Spleen (tissue), 11 donors: ENCODE measurements around the gene SORCS3. TPM values are rescaled to one million over a fixed set of nuclear protein-coding genes. Genes with fewer than 3 reads are reported as not detected.

ENCODE experiments used
- DNase-seq: peaks from one replicate; pipeline ENCODE4 v3.0.0-alpha.2; 2020
- H3K27ac ChIP-seq, 8 donors: fragments of 200-600 bp; sonication (generic) in 7 of 8; 1 replicate in 4 of 8; 2 replicates in 4 of 8; pipeline versions ENCODE4 v1.5.0 to v1.8.0; 2016 to 2021; ENCODE audit warnings: inconsistent platforms in 4 of 8, mild to moderate bottlenecking in 4 of 8, moderate library complexity in 1 of 8
- H3K27me3 ChIP-seq, 7 donors: fragments of 200-600 bp; sonication (generic) in 6 of 7; replicated peaks in 1 of 7; 1 replicate in 4 of 7; 2 replicates in 3 of 7; pipeline versions ENCODE4 v1.5.0 to v1.8.0; 2016 to 2021; ENCODE audit warnings: inconsistent platforms in 3 of 7, mild to moderate bottlenecking in 1 of 7
- H3K36me3 ChIP-seq, 6 donors: fragments of 200-600 bp; sonication (generic) in 5 of 6; 1 replicate in 4 of 6; 2 replicates in 2 of 6; pipeline versions ENCODE4 v1.5.0 to v1.8.0; 2016 to 2021; ENCODE audit warnings: inconsistent platforms in 2 of 6
- H3K4me1 ChIP-seq, 6 donors: fragments of 200-600 bp; sonication (generic) in 5 of 6; 1 replicate in 3 of 6; 2 replicates in 3 of 6; pipeline versions ENCODE4 v1.5.0 to v1.8.0; 2016 to 2021; ENCODE audit warnings: inconsistent platforms in 3 of 6
- H3K4me3 ChIP-seq, 8 donors: fragments of 200-600 bp; sonication (generic) in 7 of 8; 1 replicate in 4 of 8; 2 replicates in 4 of 8; pipeline versions ENCODE4 v1.5.0 to v1.8.0; 2016 to 2021; ENCODE audit warnings: inconsistent platforms in 4 of 8, mild to moderate bottlenecking in 4 of 8, moderate library complexity in 2 of 8
- H3K9me3 ChIP-seq, 8 donors: fragments of 200-600 bp; sonication (generic) in 7 of 8; 1 replicate in 4 of 8; 2 replicates in 4 of 8; pipeline versions ENCODE4 v1.5.0 to v1.8.0; 2016 to 2021; ENCODE audit warnings: inconsistent platforms in 4 of 8
- POLR2A ChIP-seq, 3 donors: fragments of 450-650 bp; IDR thresholded peaks; one replicate each; pipeline ENCODE4 v1.5.1; 2017; ENCODE audit warnings: antibody characterized with exemption in 3 of 3, mild to moderate bottlenecking in 1 of 3
- POLR2AphosphoS5 ChIP-seq, 3 donors: sonication (generic); formaldehyde crosslinking; IDR thresholded peaks; one replicate each; pipeline ENCODE4 v1.5.1; 2017; ENCODE audit warnings: antibody characterized with exemption in 3 of 3
- WGBS, 5 donors: extraction: QIAGEN DNeasy Blood & Tissue Kit in 3 of 5; methylation state at CpG; one replicate each; pipeline versions ENCODE4 v1.1.5 to v1.1.7; 2013 to 2018; 5-methylcytosine and 5-hydroxymethylcytosine counted together
- intact Hi-C: fragments of 100-400 bp; cut with DNase I; formaldehyde crosslinking; loops from one replicate; pipeline ENCODE4 v1.15.0; 2023; ENCODE audit warnings: low total_unique reads
- polyA plus RNA-seq, 3 donors: library from polyadenylated mRNA; stranded (reverse); fragments of 200-250 nt; gene quantifications; one replicate each; pipeline ENCODE4 v1.2.1, GENCODE V29; 2013
- total RNA-seq, 7 donors: library from RNA; depleted of rRNA in 3 of 7; stranded (reverse); fragments of >200 nt in 3 of 7; fragmentation: NEBNext Ultra II Directional in 4 of 7; extraction: Animal tissue kit (Norgen Biotek cat#: 25700) in 4 of 7; gene quantifications; one replicate each; pipeline versions ENCODE4 v1.1.0 to v1.2.1, GENCODE V29; 2016 to 2021
- TF ChIP-seq, protein P1 (sequence below), 11 experiments: fragments of 200-600 bp in 7 of 11; fragments of 450-650 bp in 4 of 11; sonication (generic) in 4 of 11; IDR thresholded peaks in 8 of 11; conservative IDR thresholded peaks in 3 of 11; 1 replicate in 7 of 11; 2 replicates in 4 of 11; pipeline versions ENCODE4 v1.4.0 to v1.8.0; 2016 to 2021; ENCODE audit warnings: antibody characterized with exemption in 11 of 11, inconsistent platforms in 4 of 11, mild to moderate bottlenecking in 1 of 11
- donor health status: healthy with polysubstance abuse.
- donor health status: DM: no; HTN: no; CAD: no; lungs with moderate emphysema.
- donor health status: DM: no; HTN: no; CAD: no.
- donor health status: Bipolar disorder and iron deficiency.
- donor health status: healthy.
- donor health status: DM: no; HTN: no; CAD: no.
- donor health status: DM: yes; HTN: yes; CAD: no.

The SORCS3 gene
- total and polyA plus RNA-seq, 10 donors: 0.03 to 0.06 TPM; not detected in 8

GRCh38 chr10:104631946-104632345, 9.1 kb upstream of the SORCS3 start:
- H3K9me3 ChIP-seq: no peaks in the 10 kb centered on the region
- DNase-seq: no peak
- intact Hi-C loops: no loop called here
- no peaks in the 10 kb centered on the region for H3K4me1 ChIP-seq
- H3K4me3 ChIP-seq: no peak overlapping the region
- no peaks in the 10 kb centered on the region for H3K36me3 ChIP-seq
- 52 to 82% (median 59%) methylated on average over 3 of the region's 3 CpGs for WGBS, 5 donors
- H3K27me3 ChIP-seq: peaks cover 0 to 53% (median 8%) of the 10 kb centered on the region in 7 donors
- TF ChIP-seq POLR2AphosphoS5 (IDR thresholded peaks at IDR 0.05) (no peak), POLR2A (IDR thresholded peaks at IDR 0.05) (no peak)
- TF ChIP-seq, protein P1, sequence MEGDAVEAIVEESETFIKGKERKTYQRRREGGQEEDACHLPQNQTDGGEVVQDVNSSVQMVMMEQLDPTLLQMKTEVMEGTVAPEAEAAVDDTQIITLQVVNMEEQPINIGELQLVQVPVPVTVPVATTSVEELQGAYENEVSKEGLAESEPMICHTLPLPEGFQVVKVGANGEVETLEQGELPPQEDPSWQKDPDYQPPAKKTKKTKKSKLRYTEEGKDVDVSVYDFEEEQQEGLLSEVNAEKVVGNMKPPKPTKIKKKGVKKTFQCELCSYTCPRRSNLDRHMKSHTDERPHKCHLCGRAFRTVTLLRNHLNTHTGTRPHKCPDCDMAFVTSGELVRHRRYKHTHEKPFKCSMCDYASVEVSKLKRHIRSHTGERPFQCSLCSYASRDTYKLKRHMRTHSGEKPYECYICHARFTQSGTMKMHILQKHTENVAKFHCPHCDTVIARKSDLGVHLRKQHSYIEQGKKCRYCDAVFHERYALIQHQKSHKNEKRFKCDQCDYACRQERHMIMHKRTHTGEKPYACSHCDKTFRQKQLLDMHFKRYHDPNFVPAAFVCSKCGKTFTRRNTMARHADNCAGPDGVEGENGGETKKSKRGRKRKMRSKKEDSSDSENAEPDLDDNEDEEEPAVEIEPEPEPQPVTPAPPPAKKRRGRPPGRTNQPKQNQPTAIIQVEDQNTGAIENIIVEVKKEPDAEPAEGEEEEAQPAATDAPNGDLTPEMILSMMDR (IDR thresholded peaks at IDR 0.05 in 8 of 11, conservative IDR thresholded peaks at IDR 0.05 in 3 of 11): no peak
- H3K27ac ChIP-seq: no peak overlapping the region

DNA sequence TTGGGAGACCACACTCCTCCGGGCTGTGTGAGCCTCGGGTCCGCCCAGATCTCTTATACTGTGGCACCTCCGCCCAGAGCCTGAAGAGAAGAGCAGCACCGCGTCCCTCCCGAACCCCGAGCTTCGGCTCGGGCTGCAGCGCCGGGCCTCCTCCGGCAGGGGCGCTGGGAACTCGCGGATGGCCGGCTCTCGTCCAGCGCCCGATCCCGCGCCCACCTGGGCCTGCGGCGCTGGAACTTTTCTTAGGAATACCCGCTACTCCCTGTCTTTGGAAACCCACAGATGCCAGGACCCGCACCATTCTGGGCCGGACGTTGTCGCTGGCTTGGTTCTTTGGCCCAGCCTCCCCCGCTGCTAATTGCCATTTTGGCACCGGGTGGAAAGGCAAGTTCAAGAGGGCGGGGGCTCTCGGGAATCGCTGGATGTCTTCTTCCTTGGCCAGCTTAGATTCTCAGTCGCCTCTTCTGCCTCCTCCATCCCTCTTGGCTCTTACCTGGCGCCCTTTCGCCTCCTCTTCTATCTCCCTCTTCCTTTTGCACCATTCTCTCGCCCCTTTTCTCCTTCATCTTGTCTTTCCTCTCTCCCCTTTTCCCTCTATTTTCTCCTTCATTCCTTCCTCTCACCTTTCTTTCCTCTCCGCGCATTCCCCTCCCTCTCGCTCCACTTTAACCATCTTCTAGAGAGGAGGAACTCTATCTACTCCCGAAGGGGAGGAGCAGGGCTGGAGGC, 2.1 kb upstream of the SORCS3 start:
- no peaks in the 10 kb centered on the region for H3K9me3 ChIP-seq
- H3K27ac ChIP-seq: no peak overlapping the region
- TF ChIP-seq, protein P1 (IDR thresholded peaks at IDR 0.05 in 8 of 11, conservative IDR thresholded peaks at IDR 0.05 in 3 of 11): peak in 3 of 11 experiments; percentile 12 to 20 (median 19)
- TF ChIP-seq POLR2AphosphoS5 (IDR thresholded peaks at IDR 0.05) (no peak), POLR2A (IDR thresholded peaks at IDR 0.05) (no peak)
- H3K36me3 ChIP-seq: no peaks in the 10 kb centered on the region
- H3K4me1 ChIP-seq: peaks cover 0 to 40% (median 21%) of the 10 kb centered on the region in 6 donors
- H3K4me3 ChIP-seq: no peak overlapping the region
- intact Hi-C loops: no loop called here
- WGBS, 5 donors: 3 to 9% (median 5%) methylated on average over 41 to 42 of the region's 42 CpGs
- peaks cover 0 to 98% (median 58%) of the 10 kb centered on the region in 7 donors for H3K27me3 ChIP-seq
- peak; percentile 61 for DNase-seq

- H3K4me3 ChIP-seq: peak overlapping the region in 1 of 8 donors; percentile 25
- DNase-seq: no peak
- H3K27me3 ChIP-seq: peaks cover 0 to 98% (median 57%) of the 10 kb centered on the region in 7 donors
- TF ChIP-seq POLR2A (IDR thresholded peaks at IDR 0.05) (no peak), POLR2AphosphoS5 (IDR thresholded peaks at IDR 0.05) (no peak)
- TF ChIP-seq, protein P1 (IDR thresholded peaks at IDR 0.05 in 8 of 11, conservative IDR thresholded peaks at IDR 0.05 in 3 of 11): no peak
- 1 to 6% (median 2%) methylated on average over 31 to 40 of the region's 40 CpGs for WGBS, 5 donors
- H3K4me1 ChIP-seq: peaks cover 0 to 40% (median 21%) of the 10 kb centered on the region in 6 donors
- H3K9me3 ChIP-seq: no peaks in the 10 kb centered on the region
- H3K36me3 ChIP-seq: no peaks in the 10 kb centered on the region
- intact Hi-C loops: no loop called here
- no peak overlapping the region for H3K27ac ChIP-seq
These were observed 1.3 kb upstream of the SORCS3 start for GRCh38 chr10:104639590-104640338.
